GM11168 (cell line): Measurements from ENCODE around the gene GLCE.

Experiments used
- in situ Hi-C: fragments of 300-500 bp; cut with MboI; formaldehyde crosslinking; loops from one replicate; pipeline ENCODE4 v1.12.0; 2022; ENCODE audit warnings: low sequenced_read_pairs; ENCODE audit not compliant: unreplicated experiment

Gene GLCE

GRCh38 chr15:69160141-69160993, at the start of gene GLCE:
TSS of gene GLCE (plus strand) at chr15:69160635. CDS start at chr15:69255807, 95,172 bp downstream.
- in situ Hi-C loops: no loop called here

DNA sequence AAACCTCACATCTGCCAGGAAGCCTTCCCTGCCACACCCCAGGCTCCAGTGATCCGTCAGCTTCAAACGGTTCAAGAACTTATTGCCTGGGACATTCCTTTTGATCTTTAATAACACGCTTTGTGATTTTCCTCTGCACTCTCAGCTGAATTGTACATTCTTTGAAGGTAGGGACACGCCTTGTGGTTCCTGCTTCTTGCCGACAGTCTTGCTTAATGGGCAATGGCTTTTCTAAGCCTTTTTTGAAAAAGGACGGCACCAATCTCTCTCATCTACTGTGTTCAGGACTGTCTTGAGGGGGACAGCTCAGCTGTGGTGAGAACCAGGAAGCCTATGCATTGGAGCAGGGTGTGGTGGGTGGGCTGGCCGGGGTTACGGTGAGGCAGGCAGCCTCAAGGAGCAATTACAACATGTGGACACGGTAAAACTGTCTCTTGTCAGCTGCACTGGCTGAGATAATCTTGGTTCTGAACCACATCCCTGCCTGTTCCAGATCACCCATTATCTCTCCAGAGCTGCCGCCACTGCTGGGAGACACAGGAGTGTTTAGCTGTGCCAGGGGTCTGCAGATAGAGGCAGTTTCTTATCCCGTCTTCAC, 46.0 kb upstream of the GLCE start:
- in situ Hi-C loops: no loop called here

GRCh38 chr15:69115031-69115430, 45.4 kb upstream of the GLCE start:
- in situ Hi-C loops: no loop called here

GRCh38 chr15:69116391-69116790, 44.0 kb upstream of the GLCE start:
- in situ Hi-C loops: no loop called here

DNA sequence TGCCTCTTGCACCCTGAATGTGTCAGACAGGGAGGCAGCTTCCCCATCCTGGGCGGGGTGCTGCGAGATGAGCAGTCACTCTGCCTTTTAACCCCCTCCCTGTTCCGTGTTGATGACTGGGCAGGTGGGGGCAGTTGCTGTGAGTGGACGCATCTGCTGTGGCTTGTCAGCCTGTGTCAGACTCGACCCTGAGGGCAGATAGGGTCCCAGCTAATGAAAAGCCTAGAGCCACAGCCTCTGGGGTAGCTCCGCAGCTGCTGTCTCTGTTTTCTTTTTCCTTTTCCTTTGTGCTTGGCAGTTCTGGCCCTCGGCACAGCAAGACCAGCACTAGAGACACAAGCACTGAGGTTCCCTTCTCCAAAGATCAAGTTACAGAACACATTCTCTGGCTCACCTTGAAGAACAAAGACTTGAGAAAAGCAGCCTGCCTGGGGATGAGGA, 43.0 kb upstream of the GLCE start:
- in situ Hi-C loops: no loop called here

DNA sequence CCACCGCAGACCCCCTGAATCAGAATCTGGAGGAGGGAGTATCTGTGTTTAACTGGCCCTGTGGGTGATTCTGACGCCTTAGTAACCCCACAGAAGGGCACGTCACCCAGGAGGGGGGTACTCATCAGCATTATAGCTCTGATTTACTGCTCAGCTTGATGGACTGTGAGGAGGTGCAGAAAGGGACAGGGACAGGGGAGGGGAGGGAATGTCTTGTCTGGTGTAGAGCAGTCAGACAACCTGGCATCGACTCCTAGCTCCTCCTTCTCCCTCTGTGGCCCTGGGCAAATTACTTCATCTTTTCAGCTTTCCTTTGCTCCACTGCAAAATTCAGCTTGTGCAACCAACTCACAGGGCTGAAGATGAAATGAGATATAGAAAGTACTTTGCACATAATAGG, 42.3 kb upstream of the GLCE start:
- in situ Hi-C loops: no loop called here

- in situ Hi-C loops: no loop called here
Observed at GRCh38 chr15:69119001-69119400, 41.4 kb upstream of the GLCE start.

DNA sequence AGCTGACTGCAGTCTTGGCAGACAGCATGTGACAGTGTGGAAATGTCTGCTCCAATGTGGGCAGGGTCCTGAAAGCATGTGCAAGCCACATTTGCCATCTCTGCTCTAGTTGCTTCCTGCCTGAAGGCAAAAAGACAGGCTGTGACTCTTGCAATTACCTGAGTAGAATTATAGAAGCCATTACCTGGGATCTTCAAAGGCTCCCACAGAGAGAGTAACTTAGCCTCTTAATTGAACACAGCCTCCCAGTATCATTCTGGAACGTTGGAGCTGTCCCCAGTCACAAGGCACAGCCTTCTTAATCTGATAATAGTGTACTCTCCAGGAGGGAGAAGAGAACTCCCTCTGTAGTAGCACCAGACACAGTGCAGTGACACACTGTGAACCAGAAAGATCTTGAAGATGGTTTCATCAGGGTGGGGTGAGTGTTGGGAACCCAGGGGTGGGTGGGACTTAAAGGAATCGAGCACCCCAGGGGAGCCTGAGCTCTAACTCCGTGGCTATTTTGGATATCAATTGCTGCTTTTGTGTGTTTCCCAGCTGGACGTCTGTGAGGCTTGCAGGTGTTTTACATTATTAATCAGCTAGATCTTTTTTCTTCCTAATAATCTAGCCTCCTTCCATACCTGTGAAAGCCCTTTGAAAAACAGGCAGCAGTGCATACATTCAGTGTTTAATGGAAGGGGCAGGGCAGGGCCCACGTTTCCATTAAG, 40.6 kb upstream of the GLCE start:
- in situ Hi-C loops: no loop called here

DNA sequence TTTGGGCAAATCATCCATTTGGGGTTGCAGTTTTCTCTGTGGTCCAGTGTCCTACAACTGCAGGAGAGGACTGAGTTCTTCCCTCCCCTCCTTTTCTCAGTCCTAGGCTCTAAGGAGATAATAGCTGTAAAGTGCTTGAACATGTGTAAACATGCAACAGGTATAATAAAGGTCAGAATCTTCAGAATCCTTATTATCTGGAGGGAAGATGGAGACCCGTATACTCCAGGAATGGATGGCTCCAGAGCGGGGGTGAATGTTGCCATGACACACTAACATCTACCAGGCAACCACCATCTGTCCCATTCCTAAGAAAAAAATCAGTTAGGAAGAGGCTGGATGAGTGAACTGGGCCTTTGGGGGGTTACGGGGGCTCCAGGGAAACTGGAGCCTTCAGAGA, 39.7 kb upstream of the GLCE start:
- in situ Hi-C loops: no loop called here

GRCh38 chr15:69121198-69121828, 39.1 kb upstream of the GLCE start:
- in situ Hi-C loops: no loop called here

DNA sequence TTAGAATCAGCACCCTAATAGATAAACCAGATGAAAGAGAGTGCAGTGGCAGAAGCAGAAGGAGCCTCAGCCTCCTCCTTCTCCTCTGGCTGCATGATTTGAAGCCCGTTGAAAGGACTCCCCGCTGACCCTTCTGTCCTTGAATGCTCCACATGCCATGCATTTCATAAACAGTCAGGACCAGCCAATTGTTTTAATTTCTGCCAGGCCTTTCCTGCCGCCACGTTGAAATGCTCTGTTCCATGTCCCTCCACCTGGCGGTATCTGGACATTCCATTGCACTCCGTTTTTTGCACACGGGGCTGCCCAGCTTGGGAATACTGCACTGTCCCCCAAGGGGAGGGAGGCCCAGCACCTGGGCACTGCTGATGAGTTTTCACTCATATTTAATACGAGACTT, 35.2 kb upstream of the GLCE start:
- in situ Hi-C loops: no loop called here

DNA sequence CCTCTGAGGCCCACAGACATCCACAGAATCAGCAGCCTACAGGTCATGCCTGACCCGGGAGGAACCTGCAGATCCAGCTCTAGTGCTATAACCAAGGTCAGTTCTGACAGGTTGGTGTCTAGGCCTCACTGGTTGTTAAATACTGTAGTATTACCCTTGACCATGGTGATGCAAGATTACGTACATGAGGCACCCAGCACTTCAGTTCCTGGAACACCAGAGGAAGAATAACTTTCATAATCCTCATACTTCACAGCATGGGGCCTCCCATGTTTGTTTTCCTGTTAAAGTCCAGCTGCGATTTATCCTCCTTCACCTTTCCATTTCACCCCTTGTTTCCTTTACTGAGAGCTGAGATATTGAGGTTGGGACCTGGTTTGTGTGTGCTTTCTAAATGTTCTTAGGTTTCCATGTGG, 34.4 kb upstream of the GLCE start:
- in situ Hi-C loops: no loop called here

GRCh38 chr15:69127306-69127705, 33.1 kb upstream of the GLCE start:
- in situ Hi-C loops: no loop called here

GRCh38 chr15:69128667-69129311, 31.6 kb upstream of the GLCE start:
- in situ Hi-C loops: no loop called here

DNA sequence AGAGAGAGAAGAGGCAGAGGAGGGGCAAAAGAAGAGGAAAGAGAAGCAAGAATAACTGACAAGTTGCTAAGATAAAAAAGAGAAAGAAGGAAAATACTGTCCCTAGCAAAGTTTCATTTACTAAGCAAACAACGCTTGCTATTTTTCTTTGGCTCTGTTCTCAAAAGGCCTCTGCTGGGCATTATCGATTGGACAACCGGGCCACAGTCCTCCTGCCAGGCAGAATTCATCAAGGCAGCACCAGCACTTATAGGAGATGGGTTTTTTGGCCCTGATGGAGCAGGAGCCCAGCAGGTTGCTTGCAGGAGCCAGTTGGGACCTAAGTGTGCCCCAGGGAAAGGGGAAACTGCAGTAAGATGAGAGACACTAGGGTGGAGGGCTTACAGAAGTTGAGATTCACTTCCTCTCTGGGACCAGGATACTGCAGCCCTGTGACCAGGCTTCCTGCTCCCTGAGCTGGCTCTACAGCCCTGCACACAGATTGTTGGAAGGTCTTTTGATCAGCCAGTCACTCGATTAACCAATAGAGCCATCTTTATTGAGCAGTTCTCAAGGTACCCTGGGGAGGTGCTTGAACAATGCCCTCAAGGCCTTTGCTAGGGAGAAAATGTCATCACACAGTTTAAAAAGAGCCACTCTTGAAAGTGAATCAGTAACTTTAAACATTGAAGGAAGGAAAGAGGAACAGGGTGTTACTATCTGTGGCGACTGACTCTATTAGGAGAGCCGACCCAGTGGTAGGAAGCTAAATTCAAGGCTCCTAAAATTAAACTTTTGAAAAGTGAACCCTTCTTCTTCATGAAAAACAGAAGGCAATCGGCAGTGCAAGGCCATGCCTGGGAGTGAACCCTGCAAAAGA, 28.8 kb upstream of the GLCE start:
- in situ Hi-C loops: no loop called here

DNA sequence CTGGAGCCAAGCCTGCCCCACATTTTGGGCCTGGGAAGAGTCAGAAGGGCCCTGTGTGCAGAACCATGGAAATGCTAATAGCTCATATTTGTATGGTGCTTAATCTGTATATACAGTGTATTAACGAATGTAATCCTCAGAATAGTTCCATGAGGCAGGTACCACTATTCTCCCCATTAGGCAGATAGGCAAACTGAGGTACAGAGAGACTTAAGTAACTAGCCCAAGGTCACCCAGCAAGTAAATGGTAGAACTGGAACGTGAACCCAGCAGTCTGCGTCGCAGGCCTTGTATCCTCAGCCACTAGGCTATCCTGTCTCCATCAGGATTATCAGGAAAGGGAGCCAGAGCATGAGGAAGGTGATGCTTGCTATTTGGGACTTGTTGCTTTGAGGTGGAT, 28.0 kb upstream of the GLCE start:
- in situ Hi-C loops: no loop called here

DNA sequence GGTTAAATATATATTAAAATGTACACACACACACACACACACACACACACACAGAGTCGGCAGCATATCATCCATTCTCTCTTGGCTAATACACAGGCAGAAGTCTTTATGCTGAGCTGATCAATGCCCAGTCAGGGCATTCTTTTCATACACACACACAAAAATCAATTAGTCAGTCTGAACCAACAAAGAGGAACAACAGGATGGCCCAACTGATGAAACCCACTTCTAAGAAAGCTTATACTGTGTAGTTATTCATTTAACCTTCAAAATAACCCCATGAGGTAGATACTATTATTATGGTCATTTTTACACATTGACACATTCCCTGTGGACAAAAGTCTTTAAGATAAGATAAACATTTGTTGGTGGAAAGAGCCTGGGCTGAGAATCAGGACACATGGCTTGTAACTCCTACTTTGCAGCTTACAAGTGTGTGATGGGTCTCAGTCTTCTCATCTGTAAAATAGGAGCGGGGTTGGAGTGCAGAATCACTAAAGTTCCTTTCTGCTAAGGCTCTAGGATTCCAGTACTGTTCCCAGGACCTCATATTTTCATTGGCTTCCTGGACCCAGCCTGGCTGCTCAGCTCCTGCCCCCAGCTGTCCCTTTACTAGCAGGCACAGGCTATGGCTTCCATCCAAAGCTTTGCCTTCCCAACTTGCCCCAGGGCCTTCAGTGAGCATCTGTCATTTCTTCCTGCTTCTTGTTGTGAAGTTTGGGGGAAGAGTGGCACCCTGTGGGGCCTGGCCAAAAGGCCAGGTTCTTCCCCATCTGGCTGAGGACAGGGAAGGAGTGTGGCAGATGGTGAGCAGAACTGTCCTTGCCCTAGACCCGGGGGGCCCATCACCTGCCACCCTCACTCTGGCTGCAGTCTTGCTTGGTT, 27.2 kb upstream of the GLCE start:
- in situ Hi-C loops: no loop called here

- in situ Hi-C loops: no loop called here
Observed at GRCh38 chr15:69133862-69134519, 26.4 kb upstream of the GLCE start.
